GM18502 (cell line): Measurements from ENCODE around the gene MYL6B.

Source experiments
- ATAC-seq: cut with Tn5 transposase; IDR thresholded peaks from one replicate; pipeline ENCODE4 v1.9.1; 2021; ENCODE audit warnings: mild to moderate bottlenecking; ENCODE audit not compliant: unreplicated experiment, poor library complexity

MYL6B gene

GRCh38 chr12:56202838-56203237 lies 50.5 kb downstream of the MYL6B start:
- no peak for ATAC-seq

GRCh38 chr12:56204275-56204674 lies 51.9 kb downstream of the MYL6B start:
- ATAC-seq = no peak

- ATAC-seq = no peak
Measured at GRCh38 chr12:56205445-56205844, 53.1 kb downstream of the MYL6B start.

- no peak for ATAC-seq
Measured at GRCh38 chr12:56206452-56207166, 54.2 kb downstream of the MYL6B start.
